GM20431 (cell line): ENCODE measurements around the gene HS3ST3B1.

Experiments
- in situ Hi-C: fragments of 300-500 bp; cut with MseI, MboI; formaldehyde crosslinking; loops from one replicate; pipeline ENCODE4 v1.15.0; 2020; ENCODE audit warnings: low sequenced_read_pairs; ENCODE audit not compliant: unreplicated experiment

HS3ST3B1 gene

DNA sequence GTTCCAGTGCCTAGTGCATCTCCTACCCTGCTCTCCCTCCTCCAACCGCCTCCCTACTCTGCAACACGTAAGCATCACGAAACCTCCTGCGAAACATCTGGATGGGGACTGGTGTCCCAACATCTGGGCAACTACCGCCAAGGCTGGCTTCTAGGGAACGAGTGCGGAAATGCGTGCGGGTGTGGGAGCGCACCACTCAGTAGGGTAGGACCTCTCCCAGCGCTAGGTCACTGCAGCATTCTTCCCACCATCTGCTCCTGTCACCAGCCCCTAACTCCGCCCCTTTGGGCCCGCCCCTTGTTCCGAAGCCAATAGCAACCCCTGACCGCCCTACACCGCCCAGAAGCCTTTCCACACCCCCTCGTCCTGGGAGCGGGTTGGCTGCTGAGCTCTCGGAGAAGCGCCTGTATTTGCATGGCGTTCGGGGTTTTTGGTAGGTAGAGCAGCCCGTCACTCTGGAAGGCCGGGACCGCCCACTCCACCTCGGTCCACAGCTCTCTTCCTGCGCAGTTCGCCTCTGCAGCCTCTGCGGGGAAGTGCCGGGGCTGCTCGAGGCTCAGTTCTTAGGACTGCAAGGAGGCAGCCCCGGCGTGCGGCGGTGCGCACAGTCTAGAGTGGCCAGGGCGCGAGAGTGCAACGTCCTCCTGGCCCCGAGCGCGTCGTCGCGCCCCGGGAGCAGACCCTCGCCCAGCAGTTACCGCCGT, at the start of gene HS3ST3B1:
Gene HS3ST3B1, plus strand, starts transcription at position 507 of the 704 bp plus-strand sequence. CDS start 438 bp downstream, outside the sequence.
- in situ Hi-C loops: loop anchor here (25.0 kb wide), 1 partner anchor 713 kb away; no protein-coding TSS in a partner anchor

DNA sequence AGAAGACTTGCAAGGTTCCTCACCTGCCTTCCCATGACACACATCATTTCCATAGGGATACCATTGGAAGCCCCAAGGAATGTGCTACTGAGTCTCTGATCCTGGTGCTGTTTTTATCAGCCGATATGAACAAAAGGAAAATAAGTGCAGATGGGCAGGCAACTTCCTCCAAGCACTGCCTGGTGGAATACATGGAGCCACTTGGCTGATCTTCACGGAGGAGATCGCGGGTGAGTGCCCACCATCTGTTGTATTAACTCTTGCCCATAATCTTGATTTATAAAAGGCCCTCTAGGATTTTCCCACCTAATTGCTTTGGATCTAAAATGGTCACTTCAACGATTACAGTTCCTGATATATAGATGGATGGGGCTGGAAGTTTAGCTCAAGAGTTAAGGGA, 39.5 kb upstream of the HS3ST3B1 start:
- in situ Hi-C loops: no loop called here

DNA sequence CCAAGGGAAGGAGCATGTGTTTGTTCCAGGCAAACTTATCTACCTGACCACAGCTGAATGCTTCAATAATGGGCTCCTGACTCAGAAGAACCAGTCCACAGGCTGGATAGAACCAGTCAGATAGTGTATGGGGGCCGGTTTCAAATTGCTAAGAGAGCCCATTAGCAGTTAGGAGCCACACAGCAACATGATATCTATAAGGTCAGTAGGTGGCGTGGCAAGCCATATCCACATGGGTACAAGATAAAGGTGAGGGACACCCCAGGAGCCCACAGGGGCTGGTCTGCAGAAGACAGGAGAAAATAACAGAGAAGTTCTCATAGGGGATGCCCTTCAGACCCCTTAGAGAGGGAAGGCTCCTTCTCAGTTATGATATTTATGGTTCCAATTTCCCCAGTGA, 32.6 kb upstream of the HS3ST3B1 start:
- in situ Hi-C loops: no loop called here

DNA sequence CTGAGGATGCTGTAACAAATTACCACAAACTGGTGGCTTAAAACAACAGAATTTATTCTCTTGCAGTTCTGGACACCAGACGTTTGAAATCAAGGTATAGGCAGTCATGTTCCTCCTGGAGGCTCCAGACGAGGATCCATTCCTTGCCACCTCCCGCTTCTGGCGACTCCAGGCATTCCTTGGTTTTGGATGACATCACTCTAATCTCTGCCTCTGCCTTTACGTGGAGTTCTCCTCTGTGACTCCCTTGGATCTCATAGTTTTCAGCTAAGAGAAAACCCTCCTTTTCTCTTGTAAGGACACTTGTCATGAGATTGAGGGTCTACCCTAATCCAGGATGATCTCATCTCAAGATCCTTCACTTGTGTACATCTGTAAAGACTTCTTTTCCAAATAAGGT, 31.4 kb upstream of the HS3ST3B1 start:
- in situ Hi-C loops: no loop called here

DNA sequence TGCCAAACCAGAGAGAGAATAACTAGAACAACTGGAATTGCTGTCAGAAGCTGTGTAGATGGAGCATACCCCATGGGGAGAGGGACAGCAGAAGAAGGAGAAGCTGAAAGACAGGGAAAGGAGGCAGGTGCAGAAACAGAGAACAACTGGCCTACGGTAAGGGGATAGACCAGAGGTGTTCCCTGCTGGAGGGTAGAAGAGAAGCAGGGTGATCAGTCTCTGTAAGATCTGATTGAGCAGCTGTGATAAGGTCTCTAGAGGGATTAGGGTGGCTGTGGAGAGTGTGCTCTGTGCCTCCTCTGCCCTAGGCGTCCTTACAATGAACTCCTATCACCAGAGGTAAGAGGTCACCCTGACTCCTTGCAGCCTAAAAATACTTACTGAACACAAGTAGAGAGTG, 30.4 kb upstream of the HS3ST3B1 start:
- in situ Hi-C loops: no loop called here

DNA sequence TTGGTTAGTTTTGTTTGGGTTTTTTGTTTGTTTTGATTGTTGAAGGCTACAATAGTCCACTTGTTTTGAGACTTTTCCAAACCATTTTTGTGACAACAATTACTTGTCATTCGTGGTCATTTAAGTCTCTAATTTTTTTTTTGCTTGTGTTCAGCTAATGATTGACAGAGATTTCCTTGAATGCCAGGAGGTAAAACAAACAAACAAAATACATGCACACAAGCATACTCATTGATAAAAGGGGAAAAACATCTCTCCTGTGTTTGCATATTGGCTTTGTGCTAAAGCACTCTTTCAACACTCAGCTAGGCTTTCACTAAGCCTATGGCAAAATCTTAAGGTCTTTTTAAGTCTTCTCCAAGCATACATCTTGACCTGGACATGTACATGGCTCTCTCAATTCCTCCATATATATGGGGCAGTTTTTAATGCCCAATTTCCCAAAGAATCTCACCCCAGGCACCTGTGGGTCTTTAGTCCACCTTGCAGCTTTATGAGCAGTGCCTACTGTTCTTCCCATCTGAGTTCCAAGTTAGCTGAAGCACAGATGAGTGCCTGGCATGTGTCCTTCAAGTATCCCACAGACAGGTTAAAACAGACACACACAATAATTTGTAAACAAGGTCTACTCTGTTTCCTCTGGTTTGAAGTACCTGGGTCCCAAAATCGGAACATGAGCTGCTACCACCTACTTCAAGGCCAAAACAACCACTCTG, 24.2 kb upstream of the HS3ST3B1 start:
- in situ Hi-C loops: no loop called here

DNA sequence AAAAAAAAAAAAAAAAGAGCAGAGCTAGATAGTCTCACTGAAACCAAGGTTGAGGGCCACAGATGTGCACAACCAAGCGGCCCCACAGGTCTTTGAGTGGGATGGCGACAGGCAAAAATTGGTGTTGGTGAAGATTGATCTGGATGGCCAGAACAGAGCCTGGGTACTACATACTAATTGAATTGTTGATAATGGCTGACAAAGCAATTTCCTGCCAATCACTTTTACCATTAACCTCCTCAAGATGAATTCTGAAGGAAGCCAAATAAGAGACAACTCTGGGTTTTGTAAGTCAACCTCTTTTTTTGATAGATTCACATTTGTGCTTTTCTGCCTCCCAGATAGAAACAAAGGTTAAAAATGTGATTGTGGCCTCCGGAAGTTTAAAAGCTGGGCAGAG, 19.4 kb upstream of the HS3ST3B1 start:
- in situ Hi-C loops: no loop called here

DNA sequence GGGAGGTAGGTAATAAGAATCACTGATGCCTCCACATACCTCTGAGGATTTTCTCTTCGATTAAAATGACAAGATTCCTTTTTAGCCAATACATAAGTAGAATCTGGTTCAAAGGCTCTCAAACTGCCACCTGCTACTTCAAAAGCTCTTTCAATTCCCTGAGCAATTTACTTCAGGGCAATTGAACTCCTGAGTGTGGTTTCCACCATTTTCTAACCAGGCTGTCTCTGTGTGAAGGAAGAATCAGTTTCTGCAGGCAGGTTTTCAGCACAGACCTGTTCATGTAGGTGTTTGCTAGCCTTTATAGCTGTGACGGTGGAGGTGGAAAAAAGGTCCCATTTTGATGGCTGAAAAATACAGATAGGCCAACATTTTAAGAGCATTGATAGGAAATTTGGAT, 18.2 kb upstream of the HS3ST3B1 start:
- in situ Hi-C loops: no loop called here

DNA sequence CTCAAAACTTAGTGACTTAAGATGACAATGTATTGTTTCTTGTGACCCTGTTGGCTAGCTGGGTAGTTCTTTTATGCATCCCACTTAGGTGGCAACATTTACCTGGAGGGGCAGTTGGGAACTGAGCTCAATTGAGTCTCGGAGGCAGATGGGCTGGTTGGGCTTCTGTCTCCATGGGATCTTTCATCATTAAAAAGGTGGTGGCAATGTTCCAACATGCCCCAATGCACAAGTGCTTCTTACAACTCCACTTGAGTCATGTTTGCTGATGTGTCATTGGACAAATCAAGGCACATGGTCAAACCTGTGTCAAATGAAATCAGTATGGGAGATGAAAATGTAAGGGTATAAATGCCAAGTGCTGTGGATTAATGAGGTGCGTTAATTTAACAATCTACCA, 11.7 kb upstream of the HS3ST3B1 start:
- in situ Hi-C loops: no loop called here

DNA sequence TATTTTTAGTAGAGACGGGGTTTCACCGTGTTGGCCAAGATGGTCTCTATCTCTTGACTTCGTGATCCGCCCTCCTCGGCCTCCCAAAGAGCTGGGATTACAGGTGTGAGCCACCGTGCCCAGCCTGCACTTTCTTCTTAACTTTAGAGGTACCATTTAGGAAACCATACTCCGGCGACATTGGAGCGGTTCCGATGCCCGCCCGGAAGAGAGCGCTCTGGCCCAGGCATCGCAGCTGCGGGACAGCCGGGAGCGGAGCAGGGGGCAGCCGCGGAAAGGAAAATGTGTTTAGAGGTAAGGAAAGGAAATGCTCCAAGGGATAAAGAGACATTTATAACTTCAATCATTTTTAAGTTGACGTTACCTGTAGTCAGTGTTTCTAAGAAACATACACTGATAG, 6.0 kb upstream of the HS3ST3B1 start:
- in situ Hi-C loops: no loop called here

DNA sequence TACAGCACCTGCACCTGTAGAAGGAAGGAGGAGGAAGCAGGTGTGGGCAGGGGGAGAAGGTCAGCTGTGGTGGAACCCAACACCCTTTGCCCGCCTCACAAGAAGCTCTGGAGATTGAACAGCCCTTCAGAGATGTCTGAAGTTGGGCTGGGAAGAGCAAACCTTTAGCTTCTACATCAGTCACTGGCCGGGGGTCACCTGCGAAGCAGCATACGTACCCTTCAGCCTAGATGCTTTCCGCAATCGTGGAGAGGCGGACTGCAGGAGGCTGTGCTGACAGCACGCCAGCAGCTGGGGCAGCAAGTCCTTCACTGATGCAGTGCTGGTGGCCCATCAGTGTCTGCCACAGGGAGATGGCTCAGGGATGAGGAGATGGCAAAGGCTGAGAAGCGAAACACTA, 5.2 kb upstream of the HS3ST3B1 start:
- in situ Hi-C loops: no loop called here

DNA sequence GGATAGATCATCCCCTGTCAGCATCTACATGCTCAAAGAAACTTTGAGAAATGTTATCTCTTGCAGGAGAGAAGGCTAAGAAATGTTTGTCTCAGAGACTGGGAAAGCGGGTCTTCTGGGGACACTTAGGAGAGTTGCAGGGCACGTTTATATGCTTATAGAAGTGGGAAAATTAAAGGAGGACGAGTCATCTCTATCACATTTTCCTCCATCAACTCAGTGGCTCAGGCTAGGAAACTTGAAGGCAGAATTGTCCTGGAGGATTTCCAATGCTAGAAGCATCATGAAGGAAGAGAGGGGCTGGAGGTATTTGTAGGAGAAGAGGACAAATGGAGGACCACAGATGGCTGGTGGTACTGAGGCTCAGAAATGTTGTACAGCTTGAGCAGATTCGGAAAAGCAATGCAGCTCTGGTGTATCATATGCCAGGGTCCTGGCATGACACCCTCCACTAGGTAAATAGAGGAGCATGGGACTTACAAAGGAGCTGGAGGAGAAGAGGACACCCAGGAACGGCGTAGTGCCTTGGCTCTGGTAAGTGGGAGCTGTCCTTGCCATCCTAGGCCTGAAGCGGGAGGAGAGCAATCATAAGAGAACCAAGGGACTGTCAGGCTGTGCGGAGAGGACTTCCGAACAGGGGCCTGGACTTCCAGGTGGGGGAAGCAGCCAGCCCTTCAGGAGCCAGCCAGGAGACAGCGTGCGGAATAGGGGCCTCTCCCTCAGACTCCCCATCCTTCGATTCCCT, 4.5 kb upstream of the HS3ST3B1 start:
- in situ Hi-C loops: no loop called here

DNA sequence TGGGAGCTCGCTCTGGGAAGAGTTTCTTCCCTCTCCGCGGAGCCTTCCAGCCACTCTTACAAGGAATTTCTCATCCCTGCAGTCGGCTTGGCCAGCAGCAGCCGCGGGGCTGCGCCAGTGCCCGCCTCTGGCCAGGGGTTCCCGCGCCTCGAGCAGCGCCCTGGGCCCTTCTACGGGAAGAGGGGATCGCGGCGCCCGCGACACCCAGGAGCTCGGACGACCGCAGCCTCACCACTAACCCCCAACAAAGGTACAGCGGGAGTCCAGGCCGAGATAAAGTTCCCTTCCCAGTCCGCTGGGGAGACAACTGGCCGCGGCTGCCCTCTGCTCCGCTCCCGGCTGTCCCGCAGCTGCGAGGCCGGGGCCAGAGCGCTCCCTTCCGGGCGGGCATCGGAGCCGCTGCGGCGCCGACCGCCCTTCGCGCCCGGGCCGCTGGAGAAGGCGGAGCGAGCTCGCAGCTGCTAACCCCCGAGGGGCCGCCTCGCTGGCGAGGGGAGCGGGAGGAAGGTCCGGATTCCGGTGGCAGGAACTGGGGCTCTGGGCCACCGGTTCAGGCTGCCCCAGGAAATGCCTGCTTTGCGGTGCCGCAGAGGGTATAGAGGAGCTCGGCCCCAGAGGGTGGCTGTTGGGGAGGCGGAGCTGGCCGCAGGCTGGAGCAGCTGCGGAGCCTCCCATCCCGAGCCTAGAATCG, 3.6 kb upstream of the HS3ST3B1 start:
- in situ Hi-C loops: no loop called here

DNA sequence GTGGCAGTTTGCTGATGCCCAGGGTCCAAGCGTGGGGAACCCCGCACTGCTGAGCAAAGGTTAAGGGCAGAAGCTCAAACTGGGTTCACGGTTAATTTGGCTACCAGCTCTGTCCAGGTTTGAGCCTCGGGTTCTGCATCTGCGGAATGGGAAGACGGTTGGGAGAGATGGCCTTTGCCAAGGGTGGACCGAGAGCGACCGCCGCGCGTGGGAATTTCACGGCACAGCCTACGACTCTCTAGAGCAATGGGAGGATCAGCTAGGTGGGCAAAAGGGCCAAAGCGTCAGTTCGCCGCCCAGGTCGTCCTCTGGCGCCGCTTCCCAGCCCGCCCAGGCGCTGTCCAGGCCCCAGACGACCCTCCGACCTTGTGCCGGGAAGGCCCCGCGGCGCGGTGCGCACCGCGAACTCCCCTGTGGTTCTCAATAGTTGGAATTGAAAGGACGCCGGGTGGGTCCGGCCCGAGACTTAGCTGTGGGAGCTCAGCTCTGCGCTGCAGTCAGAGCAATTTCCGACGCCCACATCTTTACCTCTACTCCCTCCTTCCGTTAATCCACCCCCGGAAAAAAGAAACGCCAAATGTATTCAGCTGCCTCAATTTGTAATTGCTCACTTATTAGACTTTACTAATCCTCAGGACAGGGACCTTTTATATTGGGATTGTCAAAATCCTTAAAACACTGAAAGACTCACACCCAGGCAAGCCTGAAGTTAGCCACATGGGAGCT, 2.5 kb upstream of the HS3ST3B1 start:
- in situ Hi-C loops: no loop called here

DNA sequence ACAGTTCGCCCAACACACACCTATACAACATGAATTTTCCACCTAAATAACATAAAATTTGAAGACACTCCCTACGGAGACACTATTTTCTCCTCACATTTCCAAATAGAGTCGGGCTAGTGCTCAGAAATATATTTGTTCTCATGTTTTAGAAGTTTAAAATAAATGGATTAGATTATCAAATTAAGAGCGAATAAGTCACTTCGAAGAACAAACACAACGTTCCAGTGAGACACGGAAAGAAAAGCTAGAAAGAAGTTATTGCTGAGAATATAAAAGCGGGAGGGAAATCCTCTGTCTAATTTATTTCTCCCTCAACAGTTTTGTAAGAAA, 2.0 kb upstream of the HS3ST3B1 start:
- in situ Hi-C loops: no loop called here

DNA sequence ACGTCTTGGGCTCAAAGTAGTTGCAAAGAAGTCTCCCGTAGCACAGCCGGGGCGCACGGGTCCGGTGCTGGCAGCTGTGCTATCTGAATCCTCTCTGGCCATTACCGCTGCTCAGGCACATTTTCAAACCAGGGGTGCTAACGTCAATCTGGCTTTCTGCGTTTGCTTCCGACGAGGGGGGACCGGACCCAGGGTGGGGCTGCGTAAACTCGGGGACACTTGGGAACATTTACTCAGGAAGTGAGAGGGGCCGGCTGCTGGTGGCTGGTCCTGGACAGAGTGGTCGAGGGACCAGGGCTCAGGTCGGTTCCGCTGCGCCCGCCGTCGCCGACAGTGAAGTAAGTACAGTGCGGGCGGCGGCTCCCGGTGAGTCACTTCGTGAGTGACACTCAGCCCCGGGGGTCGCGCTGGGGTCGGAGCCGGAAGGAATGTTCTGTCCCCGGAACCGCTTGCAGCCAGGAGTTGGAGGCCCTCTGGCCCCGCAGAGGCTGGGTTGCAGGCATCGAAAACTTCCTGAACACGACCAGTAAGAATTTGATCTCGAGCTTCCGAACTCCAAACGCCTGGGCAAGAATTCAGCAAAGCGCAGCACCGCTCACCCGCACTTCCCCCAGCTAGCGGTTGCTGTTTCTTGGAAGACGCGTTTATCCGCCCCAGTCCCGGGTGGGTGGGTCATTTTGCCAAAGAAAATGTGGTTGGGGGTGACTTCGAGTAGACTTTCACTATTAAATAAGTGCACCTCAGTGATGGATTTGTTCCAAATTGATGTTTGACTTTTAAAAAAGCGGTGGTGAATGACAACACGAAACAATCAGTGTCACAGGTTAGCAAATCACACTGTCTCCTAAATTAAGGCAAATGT, 1.4 kb upstream of the HS3ST3B1 start:
- in situ Hi-C loops: loop anchor here (25.0 kb wide), 1 partner anchor 712 kb away; no protein-coding TSS in a partner anchor

DNA sequence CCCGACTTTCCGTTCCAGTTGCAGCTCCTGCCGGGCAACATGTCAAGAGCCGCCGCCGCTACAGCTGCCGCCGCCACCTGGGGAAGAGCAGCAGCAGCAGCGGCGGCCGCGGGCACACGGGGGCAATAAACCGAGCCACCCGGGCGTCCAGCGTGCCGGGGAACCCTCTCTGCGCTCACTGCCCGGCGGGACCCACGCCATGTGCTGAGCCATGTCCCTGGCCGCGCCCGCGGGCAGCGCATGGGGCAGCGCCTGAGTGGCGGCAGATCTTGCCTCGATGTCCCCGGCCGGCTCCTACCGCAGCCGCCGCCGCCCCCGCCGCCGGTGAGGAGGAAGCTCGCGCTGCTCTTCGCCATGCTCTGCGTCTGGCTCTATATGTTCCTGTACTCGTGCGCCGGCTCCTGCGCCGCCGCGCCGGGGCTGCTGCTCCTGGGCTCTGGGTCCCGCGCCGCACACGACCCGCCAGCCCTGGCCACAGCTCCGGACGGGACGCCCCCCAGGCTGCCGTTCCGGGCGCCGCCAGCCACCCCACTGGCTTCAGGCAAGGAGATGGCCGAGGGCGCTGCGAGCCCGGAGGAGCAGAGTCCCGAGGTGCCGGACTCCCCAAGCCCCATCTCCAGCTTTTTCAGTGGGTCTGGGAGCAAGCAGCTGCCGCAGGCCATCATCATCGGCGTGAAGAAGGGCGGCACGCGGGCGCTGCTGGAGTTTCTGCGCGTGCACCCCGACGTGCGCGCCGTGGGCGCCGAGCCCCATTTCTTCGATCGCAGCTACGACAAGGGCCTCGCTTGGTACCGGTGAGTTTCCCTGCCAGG, 604 bp downstream of the HS3ST3B1 start:
- in situ Hi-C loops: loop anchor here (25.0 kb wide), 1 partner anchor 714 kb away; no protein-coding TSS in a partner anchor

DNA sequence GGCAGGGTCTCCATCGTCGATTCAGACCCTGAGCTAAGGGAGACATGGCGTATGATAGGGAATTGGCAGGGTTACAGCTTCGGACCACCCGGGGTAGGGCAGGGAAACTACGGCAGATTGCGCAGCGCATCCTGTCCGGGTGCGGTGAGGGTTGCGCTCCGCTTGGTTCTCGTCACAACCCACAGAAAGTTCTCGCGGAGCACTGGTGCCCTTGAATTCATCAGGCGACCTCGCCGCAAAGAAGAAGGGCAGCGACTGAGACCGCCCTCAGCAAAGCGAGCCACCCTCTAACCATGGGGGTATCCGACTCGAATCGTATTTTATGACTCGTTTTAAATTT, 1.2 kb downstream of the HS3ST3B1 start:
- in situ Hi-C loops: loop anchor here (25.0 kb wide), 1 partner anchor 715 kb away; no protein-coding TSS in a partner anchor
